Amniotic stem cell (primary cell): ENCODE results near the gene NMNAT2.

Source experiments
- DNase-seq: peaks from one replicate; lab custom pipeline; 2025; lab: John Stamatoyannopoulos, UW

Gene NMNAT2

GRCh38 chr1:183313063-183313462 is 105.1 kb downstream of the NMNAT2 start:
- no peak for DNase-seq

GRCh38 chr1:183310753-183311479 is 107.3 kb downstream of the NMNAT2 start:
- DNase-seq, result no peak

GRCh38 chr1:183308719-183309118 is 109.5 kb downstream of the NMNAT2 start:
- no peak for DNase-seq

- DNase-seq, result no peak
Observed at GRCh38 chr1:183306317-183307042, 111.7 kb downstream of the NMNAT2 start.

GRCh38 chr1:183304440-183305107 is 113.6 kb downstream of the NMNAT2 start:
- DNase-seq, result no peak

GRCh38 chr1:183303901-183304300 is 114.3 kb downstream of the NMNAT2 start:
- DNase-seq, result no peak

- no peak for DNase-seq
Observed at GRCh38 chr1:183303323-183303645, 114.9 kb downstream of the NMNAT2 start.

- no peak for DNase-seq
Observed at GRCh38 chr1:183302452-183303322, 115.5 kb downstream of the NMNAT2 start.

GRCh38 chr1:183301239-183301638 is 116.9 kb downstream of the NMNAT2 start:
- DNase-seq, result no peak

GRCh38 chr1:183300828-183301227 is 117.4 kb downstream of the NMNAT2 start:
- no peak for DNase-seq

GRCh38 chr1:183300395-183300794 is 117.8 kb downstream of the NMNAT2 start:
- DNase-seq, result no peak

- DNase-seq, result no peak
Observed at GRCh38 chr1:183296782-183297181, 121.4 kb downstream of the NMNAT2 start.

GRCh38 chr1:183295521-183295920 is 122.7 kb downstream of the NMNAT2 start:
- no peak for DNase-seq

GRCh38 chr1:183293876-183294275 is 124.3 kb downstream of the NMNAT2 start:
- DNase-seq, result no peak

- no peak for DNase-seq
Observed at GRCh38 chr1:183293241-183293640, 124.9 kb downstream of the NMNAT2 start.

GRCh38 chr1:183291802-183292514 is 126.2 kb downstream of the NMNAT2 start:
- peak; percentile 14 for DNase-seq

GRCh38 chr1:183291216-183291762 is 126.9 kb downstream of the NMNAT2 start:
- no peak for DNase-seq

- DNase-seq, result no peak
Observed at GRCh38 chr1:183290628-183291027, 127.6 kb downstream of the NMNAT2 start.

GRCh38 chr1:183289051-183289496 is 129.1 kb downstream of the NMNAT2 start:
- DNase-seq, result no peak

GRCh38 chr1:183288583-183288982 is 129.6 kb downstream of the NMNAT2 start:
- DNase-seq, result no peak

- no peak for DNase-seq
Observed at GRCh38 chr1:183287191-183287675, 130.9 kb downstream of the NMNAT2 start.
